Measurements from ENCODE around the gene SCEL.
"Not testable (repeated sequence)": the region's sequence is repeated elsewhere in the genome, so short reads cannot be mapped to it uniquely, and the experiment has no call there.

Gene SCEL

GRCh38 chr13:77563111-77563510, 27.6 kb downstream of the SCEL start:
- DNase-seq = no peak

- no peak for DNase-seq
Measured at GRCh38 chr13:77565635-77566034, 30.1 kb downstream of the SCEL start.

GRCh38 chr13:77571956-77572355, 36.5 kb downstream of the SCEL start:
- DNase-seq = no peak

GRCh38 chr13:77574096-77574495, 38.6 kb downstream of the SCEL start:
- no peak for DNase-seq

GRCh38 chr13:77579959-77580358, 44.5 kb downstream of the SCEL start:
- no peak for DNase-seq

GRCh38 chr13:77580748-77581147, 45.2 kb downstream of the SCEL start:
- no peak for DNase-seq

GRCh38 chr13:77583581-77583980, 48.1 kb downstream of the SCEL start:
- DNase-seq = no peak

GRCh38 chr13:77584106-77584505, 48.6 kb downstream of the SCEL start:
- DNase-seq = no peak

GRCh38 chr13:77595166-77595810, 59.8 kb downstream of the SCEL start:
- no peak for DNase-seq

- no peak for DNase-seq
Measured at GRCh38 chr13:77596777-77597176, 61.3 kb downstream of the SCEL start.

GRCh38 chr13:77599351-77599750, 63.8 kb downstream of the SCEL start:
- no peak for DNase-seq

GRCh38 chr13:77600701-77601100, 65.2 kb downstream of the SCEL start:
- DNase-seq = no peak

- no peak for DNase-seq
Measured at GRCh38 chr13:77611068-77611467, 75.6 kb downstream of the SCEL start.

GRCh38 chr13:77616027-77616426, 80.5 kb downstream of the SCEL start:
- no peak for DNase-seq

GRCh38 chr13:77619655-77620054, 84.1 kb downstream of the SCEL start:
- DNase-seq = no peak

- DNase-seq = no peak
Measured at GRCh38 chr13:77620138-77620537, 84.6 kb downstream of the SCEL start.

- DNase-seq = no peak
Measured at GRCh38 chr13:77623806-77624205, 88.3 kb downstream of the SCEL start.

- no peak for DNase-seq
Measured at GRCh38 chr13:77628170-77628569, 92.7 kb downstream of the SCEL start.

GRCh38 chr13:77637588-77637987, 102.1 kb downstream of the SCEL start:
- no peak for DNase-seq

- DNase-seq = no peak
Measured at GRCh38 chr13:77650409-77650808, 114.9 kb downstream of the SCEL start.

GRCh38 chr13:77653301-77653700, 117.8 kb downstream of the SCEL start:
- no peak for DNase-seq

- DNase-seq = not testable (repeated sequence)
Measured at GRCh38 chr13:77660016-77660415, 124.5 kb downstream of the SCEL start.

GRCh38 chr13:77660841-77661250, 125.3 kb downstream of the SCEL start:
- DNase-seq = no peak

- DNase-seq = not testable (repeated sequence)
Measured at GRCh38 chr13:77662301-77662700, 126.8 kb downstream of the SCEL start.

- DNase-seq = not testable (repeated sequence)
Measured at GRCh38 chr13:77662831-77663230, 127.3 kb downstream of the SCEL start.
